Measurements from ENCODE around the gene GLIPR2. TPM values are rescaled to one million over a fixed set of nuclear protein-coding genes. Genes with fewer than 3 reads are reported as not detected.

Gene GLIPR2
- total and polyA plus RNA-seq, 2 of the 13 experiments (the other 11 are each of a cell fraction or from before 2014, with no cell fraction given), result 0.08 to 0.42 TPM

DNA sequence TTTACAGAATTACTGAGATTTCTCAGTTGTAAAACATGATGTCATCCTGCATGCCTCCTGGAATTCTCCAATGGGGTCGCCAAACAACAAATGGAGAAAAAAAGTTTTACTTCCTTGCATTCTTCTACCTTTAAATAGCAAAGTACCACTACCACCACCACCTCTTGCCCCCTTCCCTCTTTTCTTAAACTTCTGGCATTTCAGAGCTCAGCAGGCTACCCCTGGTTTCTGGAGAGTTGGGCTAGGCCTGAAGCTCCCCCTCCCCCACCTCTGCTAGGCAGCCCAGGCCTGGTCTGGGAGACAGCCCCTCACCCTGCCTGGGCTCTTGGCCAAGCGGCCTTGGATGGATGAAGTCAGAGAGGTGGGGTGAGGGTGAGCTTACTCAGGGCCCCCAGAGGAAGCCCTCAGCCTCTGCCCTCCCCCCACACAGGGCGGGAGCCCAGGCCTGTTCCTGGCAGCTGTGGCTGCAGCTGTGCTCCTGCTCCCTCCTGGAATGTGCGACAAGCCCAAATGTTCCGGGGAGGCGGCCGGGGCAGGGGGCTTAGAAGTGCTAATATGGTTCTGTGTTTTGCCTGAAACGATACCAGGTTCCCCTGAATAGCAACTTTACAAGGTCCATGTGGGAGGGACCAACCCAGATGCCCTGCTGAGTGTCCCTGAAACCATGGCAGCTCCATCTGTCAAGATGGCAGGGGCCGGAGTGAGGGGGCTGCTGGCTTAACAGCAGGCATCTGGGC is 26.7 kb downstream of the GLIPR2 start (continued):
- TF ChIP-seq, protein P1, sequence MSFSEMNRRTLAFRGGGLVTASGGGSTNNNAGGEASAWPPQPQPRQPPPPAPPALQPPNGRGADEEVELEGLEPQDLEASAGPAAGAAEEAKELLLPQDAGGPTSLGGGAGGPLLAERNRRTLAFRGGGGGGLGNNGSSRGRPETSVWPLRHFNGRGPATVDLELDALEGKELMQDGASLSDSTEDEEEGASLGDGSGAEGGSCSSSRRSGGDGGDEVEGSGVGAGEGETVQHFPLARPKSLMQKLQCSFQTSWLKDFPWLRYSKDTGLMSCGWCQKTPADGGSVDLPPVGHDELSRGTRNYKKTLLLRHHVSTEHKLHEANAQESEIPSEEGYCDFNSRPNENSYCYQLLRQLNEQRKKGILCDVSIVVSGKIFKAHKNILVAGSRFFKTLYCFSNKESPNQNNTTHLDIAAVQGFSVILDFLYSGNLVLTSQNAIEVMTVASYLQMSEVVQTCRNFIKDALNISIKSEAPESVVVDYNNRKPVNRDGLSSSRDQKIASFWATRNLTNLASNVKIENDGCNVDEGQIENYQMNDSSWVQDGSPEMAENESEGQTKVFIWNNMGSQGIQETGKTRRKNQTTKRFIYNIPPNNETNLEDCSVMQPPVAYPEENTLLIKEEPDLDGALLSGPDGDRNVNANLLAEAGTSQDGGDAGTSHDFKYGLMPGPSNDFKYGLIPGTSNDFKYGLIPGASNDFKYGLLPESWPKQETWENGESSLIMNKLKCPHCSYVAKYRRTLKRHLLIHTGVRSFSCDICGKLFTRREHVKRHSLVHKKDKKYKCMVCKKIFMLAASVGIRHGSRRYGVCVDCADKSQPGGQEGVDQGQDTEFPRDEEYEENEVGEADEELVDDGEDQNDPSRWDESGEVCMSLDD (CRISPR knock-in tag; IDR thresholded peaks at IDR 0.05; ENCODE audit: borderline replicate concordance), result no peak
- TF ChIP-seq, protein P2, sequence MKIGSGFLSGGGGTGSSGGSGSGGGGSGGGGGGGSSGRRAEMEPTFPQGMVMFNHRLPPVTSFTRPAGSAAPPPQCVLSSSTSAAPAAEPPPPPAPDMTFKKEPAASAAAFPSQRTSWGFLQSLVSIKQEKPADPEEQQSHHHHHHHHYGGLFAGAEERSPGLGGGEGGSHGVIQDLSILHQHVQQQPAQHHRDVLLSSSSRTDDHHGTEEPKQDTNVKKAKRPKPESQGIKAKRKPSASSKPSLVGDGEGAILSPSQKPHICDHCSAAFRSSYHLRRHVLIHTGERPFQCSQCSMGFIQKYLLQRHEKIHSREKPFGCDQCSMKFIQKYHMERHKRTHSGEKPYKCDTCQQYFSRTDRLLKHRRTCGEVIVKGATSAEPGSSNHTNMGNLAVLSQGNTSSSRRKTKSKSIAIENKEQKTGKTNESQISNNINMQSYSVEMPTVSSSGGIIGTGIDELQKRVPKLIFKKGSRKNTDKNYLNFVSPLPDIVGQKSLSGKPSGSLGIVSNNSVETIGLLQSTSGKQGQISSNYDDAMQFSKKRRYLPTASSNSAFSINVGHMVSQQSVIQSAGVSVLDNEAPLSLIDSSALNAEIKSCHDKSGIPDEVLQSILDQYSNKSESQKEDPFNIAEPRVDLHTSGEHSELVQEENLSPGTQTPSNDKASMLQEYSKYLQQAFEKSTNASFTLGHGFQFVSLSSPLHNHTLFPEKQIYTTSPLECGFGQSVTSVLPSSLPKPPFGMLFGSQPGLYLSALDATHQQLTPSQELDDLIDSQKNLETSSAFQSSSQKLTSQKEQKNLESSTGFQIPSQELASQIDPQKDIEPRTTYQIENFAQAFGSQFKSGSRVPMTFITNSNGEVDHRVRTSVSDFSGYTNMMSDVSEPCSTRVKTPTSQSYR (CRISPR knock-in tag; IDR thresholded peaks at IDR 0.05; ENCODE audit: borderline replicate concordance), result peak; percentile 39; the same call in 1 of the 2 replicates

DNA sequence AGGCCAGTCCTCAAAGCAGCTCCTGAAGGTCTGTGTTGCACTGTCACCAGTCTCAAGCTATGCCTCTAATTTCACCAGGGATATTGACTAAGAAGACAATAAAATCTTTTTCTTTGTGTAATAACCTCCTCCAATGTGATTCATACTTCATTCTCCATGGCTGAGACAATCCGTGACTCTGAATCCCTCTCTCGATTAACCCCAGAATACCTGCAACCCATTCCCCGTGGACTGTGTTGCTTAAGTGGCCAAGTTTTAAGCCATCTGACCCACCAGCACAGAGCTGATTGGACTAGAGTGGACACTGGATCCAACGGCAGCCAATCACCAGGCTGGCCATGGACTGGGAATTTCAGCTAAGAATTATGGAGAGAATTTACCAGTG is 27.2 kb downstream of the GLIPR2 start:
- no peaks in the 10 kb centered on the region for H4K20me1 ChIP-seq (ENCODE audit: insufficient read depth, low read length)
- ATAC-seq, result no peak
- H3K9ac ChIP-seq (ENCODE audit: insufficient read depth, low read depth, low read length), result no peak overlapping the region
- H2AFZ ChIP-seq (ENCODE audit: low read length), result no peak overlapping the region
- ChIA-PET CTCF (ENCODE audit: low intra/inter-chr PET ratio, low total read pairs) (interaction anchor here (3.8 kb wide), 1 partner anchor 61 kb away, joined by 40 read pairs; no protein-coding TSS in a partner anchor), POLR2A (interaction anchor here (1.0 to 1.4 kb wide), 3 partner anchors 13 to 27 kb away, joined by 3 to 6 read pairs (median 5); partner anchors contain the start of gene CLTA)
- intact Hi-C loops (cut with micrococcal nuclease; ENCODE audit: unreplicated experiment) (no loop called here), in situ Hi-C loops (cut with HindIII; ENCODE audit: extremely low pct_ligation_motif_present, low pct_unique_long_range_greater_than_20kb) (no loop called here)
- peaks cover 9% of the 10 kb centered on the region; the same call in 1 of the 2 replicates for H3K4me1 ChIP-seq (ENCODE audit: insufficient read depth, low read length)
- H3K27me3 ChIP-seq (ENCODE audit: control insufficient read depth in 1 of 2, insufficient read depth in 2 of 2, low read length in 2 of 2), result peaks cover 1 to 15% of the 10 kb centered on the region in 2 experiments; a peak in 1 of 5 replicates
- no peak for DNase-seq (ENCODE audit: low spot score)
- no peaks in the 10 kb centered on the region for H3K9me3 ChIP-seq (ENCODE audit: low read length)
- no peak overlapping the region for H3K27ac ChIP-seq (ENCODE audit: extremely low read length, insufficient read depth, low read length)
- H3K4me3 ChIP-seq (replicated peaks in 1 of 3; ENCODE audit: insufficient read depth in 1 of 3, low read depth in 2 of 3, low read length in 3 of 3), result no peak overlapping the region
- no peak overlapping the region; the same call in 1 of the 2 replicates for H3K4me2 ChIP-seq (ENCODE audit: low read depth, low read length)
- no peaks in the 10 kb centered on the region for H3K79me2 ChIP-seq (ENCODE audit: insufficient read depth, low read length)
- FAIRE-seq, result no peak
- 23% methylated on average over 4 of the region's 4 CpGs for WGBS (ENCODE audit: low lambda C conversion rate)
- TF ChIP-seq KDM5A (IDR thresholded peaks at IDR 0.05; ENCODE audit: borderline replicate concordance, low read length) (no peak), ZNF235 (CRISPR knock-in tag; IDR thresholded peaks at IDR 0.05; ENCODE audit: borderline replicate concordance) (no peak), HNRNPLL (IDR thresholded peaks at IDR 0.05; ENCODE audit: low read depth, low read length, poor library complexity, severe bottlenecking) (no peak)
- TF ChIP-seq, protein P3, sequence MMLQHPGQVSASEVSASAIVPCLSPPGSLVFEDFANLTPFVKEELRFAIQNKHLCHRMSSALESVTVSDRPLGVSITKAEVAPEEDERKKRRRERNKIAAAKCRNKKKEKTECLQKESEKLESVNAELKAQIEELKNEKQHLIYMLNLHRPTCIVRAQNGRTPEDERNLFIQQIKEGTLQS (CRISPR knock-in tag; IDR thresholded peaks at IDR 0.05), result no peak
- BruUV-seq (replicated peaks), result no TSS peak
- no peaks in the 10 kb centered on the region for H3K36me3 ChIP-seq (replicated peaks in 1 of 2; ENCODE audit: control insufficient read depth in 1 of 2, insufficient read depth in 2 of 2, low read length in 2 of 2)
